Measurements from ENCODE around the gene C11orf97.
"Not testable (repeated sequence)": the region's sequence is repeated elsewhere in the genome, so short reads cannot be mapped to it uniquely, and the experiment has no call there.

GRCh38 chr11:94572975-94573374 is 60.7 kb downstream of the C11orf97 start:
- not testable (repeated sequence) for TF ChIP-seq EZH2 (IDR thresholded peaks at IDR 0.05; ENCODE audit: borderline replicate concordance, low read depth, low read length, poor library complexity, severe bottlenecking)
- TF ChIP-seq, protein P1, sequence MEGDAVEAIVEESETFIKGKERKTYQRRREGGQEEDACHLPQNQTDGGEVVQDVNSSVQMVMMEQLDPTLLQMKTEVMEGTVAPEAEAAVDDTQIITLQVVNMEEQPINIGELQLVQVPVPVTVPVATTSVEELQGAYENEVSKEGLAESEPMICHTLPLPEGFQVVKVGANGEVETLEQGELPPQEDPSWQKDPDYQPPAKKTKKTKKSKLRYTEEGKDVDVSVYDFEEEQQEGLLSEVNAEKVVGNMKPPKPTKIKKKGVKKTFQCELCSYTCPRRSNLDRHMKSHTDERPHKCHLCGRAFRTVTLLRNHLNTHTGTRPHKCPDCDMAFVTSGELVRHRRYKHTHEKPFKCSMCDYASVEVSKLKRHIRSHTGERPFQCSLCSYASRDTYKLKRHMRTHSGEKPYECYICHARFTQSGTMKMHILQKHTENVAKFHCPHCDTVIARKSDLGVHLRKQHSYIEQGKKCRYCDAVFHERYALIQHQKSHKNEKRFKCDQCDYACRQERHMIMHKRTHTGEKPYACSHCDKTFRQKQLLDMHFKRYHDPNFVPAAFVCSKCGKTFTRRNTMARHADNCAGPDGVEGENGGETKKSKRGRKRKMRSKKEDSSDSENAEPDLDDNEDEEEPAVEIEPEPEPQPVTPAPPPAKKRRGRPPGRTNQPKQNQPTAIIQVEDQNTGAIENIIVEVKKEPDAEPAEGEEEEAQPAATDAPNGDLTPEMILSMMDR (conservative IDR thresholded peaks at IDR 0.05; ENCODE audit: low read depth, low read length) = not testable (repeated sequence)

All from A673 (cell line).